Trophoblast cell (in vitro differentiated cells and primary cell): ENCODE measurements around the gene PIP5K1B.

Experiments used
- DNase-seq, 2 donors: peaks; one replicate each; pipeline ENCODE4 v3.0.0-alpha.2; 2016
- H2AFZ ChIP-seq: 2 replicates; pipeline ENCODE4 v1.6.1; 2013; ENCODE audit warnings: low read length, moderate library complexity, mild to moderate bottlenecking; ENCODE audit not compliant: insufficient read depth, poor library complexity
- H2AK5ac ChIP-seq: 2 replicates; pipeline ENCODE4 v1.6.1; 2013; ENCODE audit warnings: mild to moderate bottlenecking, low read length
- H2BK120ac ChIP-seq: 2 replicates; pipeline ENCODE4 v1.6.1; 2013; ENCODE audit warnings: low read length, mild to moderate bottlenecking, moderate library complexity; ENCODE audit not compliant: insufficient read depth, poor library complexity
- H2BK12ac ChIP-seq: 2 replicates; pipeline ENCODE4 v1.6.1; 2013; ENCODE audit warnings: mild to moderate bottlenecking, low read length, moderate library complexity
- H2BK5ac ChIP-seq: 2 replicates; pipeline ENCODE4 v1.6.1; 2013; ENCODE audit warnings: low read length, low read depth, moderate library complexity, mild to moderate bottlenecking; ENCODE audit not compliant: poor library complexity
- H3K14ac ChIP-seq: 2 replicates; pipeline ENCODE4 v1.6.1; 2013; ENCODE audit warnings: mild to moderate bottlenecking, low read length
- H3K18ac ChIP-seq: 2 replicates; pipeline ENCODE4 v1.6.1; 2013; ENCODE audit warnings: mild to moderate bottlenecking, low read length
- H3K23ac ChIP-seq: 2 replicates; pipeline ENCODE4 v1.6.1; 2013; ENCODE audit warnings: low read length
- H3K27ac ChIP-seq: 2 replicates; pipeline ENCODE4 v1.5.1; 2013; ENCODE audit warnings: low read depth, mild to moderate bottlenecking, inconsistent platforms, low read length, moderate library complexity
- H3K27me3 ChIP-seq: 2 replicates; pipeline ENCODE4 v1.6.1; 2013; ENCODE audit warnings: inconsistent platforms, mild to moderate bottlenecking, low read length, moderate library complexity; ENCODE audit not compliant: insufficient read depth
- H3K36me3 ChIP-seq, 2 experiments: 1 replicate in 1 of 2; 2 replicates in 1 of 2; pipeline ENCODE4 v1.6.1; 2013; ENCODE audit warnings: low read length in 2 of 2, mild to moderate bottlenecking in 2 of 2, moderate library complexity in 1 of 2; ENCODE audit not compliant: insufficient read depth in 2 of 2, control insufficient read depth in 1 of 2
- H3K4ac ChIP-seq: 2 replicates; pipeline ENCODE4 v1.6.1; 2013; ENCODE audit warnings: low read depth, mild to moderate bottlenecking, low read length, moderate library complexity
- H3K4me1 ChIP-seq, 2 experiments: 1 replicate in 1 of 2; 2 replicates in 1 of 2; pipeline ENCODE4 v1.6.1; 2013; ENCODE audit warnings: low read length in 2 of 2, mild to moderate bottlenecking in 2 of 2, moderate library complexity in 1 of 2; ENCODE audit not compliant: insufficient read depth in 2 of 2, control insufficient read depth in 1 of 2
- H3K4me2 ChIP-seq: 2 replicates; pipeline ENCODE4 v1.6.1; 2013; ENCODE audit warnings: inconsistent platforms, mild to moderate bottlenecking, low read length, moderate library complexity
- H3K4me3 ChIP-seq: 2 replicates; pipeline ENCODE4 v1.5.1; 2013; ENCODE audit warnings: mild to moderate bottlenecking, low read depth, low read length, inconsistent platforms
- H3K79me1 ChIP-seq: one replicate; pipeline ENCODE4 v1.6.1; 2013; ENCODE audit warnings: low read length
- H3K79me2 ChIP-seq: 2 replicates; pipeline ENCODE4 v1.6.1; 2013; ENCODE audit warnings: low read length, mild to moderate bottlenecking; ENCODE audit not compliant: control insufficient read depth, insufficient read depth, poor library complexity
- H3K9ac ChIP-seq: 2 replicates; pipeline ENCODE4 v1.6.1; 2013; ENCODE audit warnings: mild to moderate bottlenecking, low read length
- H3K9me3 ChIP-seq: 2 replicates; pipeline ENCODE4 v1.6.1; 2013; ENCODE audit warnings: low read depth, mild to moderate bottlenecking, control low read depth, inconsistent platforms, low read length; ENCODE audit not compliant: insufficient read depth
- H4K12ac ChIP-seq: 2 replicates; pipeline ENCODE4 v1.6.1; 2013; ENCODE audit warnings: low read depth, mild to moderate bottlenecking, low read length, moderate library complexity
- H4K8ac ChIP-seq: 2 replicates; pipeline ENCODE4 v1.6.1; 2013; ENCODE audit warnings: low read depth, mild to moderate bottlenecking, low read length, moderate library complexity
- H4K91ac ChIP-seq: one replicate; pipeline ENCODE4 v1.6.1; 2013; ENCODE audit warnings: low read depth, mild to moderate bottlenecking, low read length, moderate library complexity
- WGBS: extraction: QIAGEN DNeasy Blood & Tissue Kit; methylation state at CpG from one replicate; pipeline ENCODE4 v1.1.7; 2013; ENCODE audit warnings: missing lambda C conversion rate; ENCODE audit not compliant: insufficient read length, insufficient coverage; ENCODE audit errors: extremely low coverage; 5-methylcytosine and 5-hydroxymethylcytosine counted together

The PIP5K1B gene

DNA sequence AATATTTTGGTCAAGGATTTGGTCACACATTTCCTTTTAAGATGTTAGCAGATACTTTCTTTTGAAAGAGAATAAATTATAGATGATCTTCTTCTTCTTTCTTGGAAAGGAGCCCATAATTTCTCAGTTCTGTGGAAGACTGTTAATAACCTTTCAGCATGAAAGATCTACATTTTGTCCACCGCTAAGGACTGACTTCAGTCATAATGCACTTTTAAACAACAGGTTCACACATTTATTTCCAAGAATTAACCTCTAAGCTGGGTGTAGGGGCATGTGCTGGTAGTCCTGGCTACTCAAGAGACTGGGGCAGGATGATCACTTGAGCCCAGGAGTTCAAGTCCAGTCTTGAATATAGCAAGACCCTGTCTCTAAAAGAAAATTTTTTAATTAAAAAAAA is 215.9 kb downstream of the PIP5K1B start:
- H3K27me3 ChIP-seq, result no peaks in the 10 kb centered on the region
- no peak overlapping the region for H3K4me3 ChIP-seq
- H4K12ac ChIP-seq, result no peak overlapping the region
- H3K9ac ChIP-seq, result no peak overlapping the region
- no peak overlapping the region for H4K91ac ChIP-seq
- no peak overlapping the region for H2AFZ ChIP-seq
- H3K79me1 ChIP-seq, result no peaks in the 10 kb centered on the region
- no peak overlapping the region for H3K4me2 ChIP-seq
- no peak overlapping the region for H4K8ac ChIP-seq
- WGBS, result no CpG with 5 or more reads among the region's 1 CpG
- no peak overlapping the region for H2BK120ac ChIP-seq
- H3K4ac ChIP-seq, result no peak overlapping the region
- no peaks in the 10 kb centered on the region for H3K9me3 ChIP-seq
- H3K14ac ChIP-seq, result no peak overlapping the region
- no peaks in the 10 kb centered on the region for H3K4me1 ChIP-seq
- no peak for DNase-seq
- no peak overlapping the region for H2BK5ac ChIP-seq
- no peak overlapping the region for H3K27ac ChIP-seq
- H2AK5ac ChIP-seq, result no peak overlapping the region
- H3K79me2 ChIP-seq, result no peaks in the 10 kb centered on the region
- no peaks in the 10 kb centered on the region for H3K36me3 ChIP-seq
- H2BK12ac ChIP-seq, result no peak overlapping the region
- H3K18ac ChIP-seq, result no peak overlapping the region
- no peak overlapping the region for H3K23ac ChIP-seq

DNA sequence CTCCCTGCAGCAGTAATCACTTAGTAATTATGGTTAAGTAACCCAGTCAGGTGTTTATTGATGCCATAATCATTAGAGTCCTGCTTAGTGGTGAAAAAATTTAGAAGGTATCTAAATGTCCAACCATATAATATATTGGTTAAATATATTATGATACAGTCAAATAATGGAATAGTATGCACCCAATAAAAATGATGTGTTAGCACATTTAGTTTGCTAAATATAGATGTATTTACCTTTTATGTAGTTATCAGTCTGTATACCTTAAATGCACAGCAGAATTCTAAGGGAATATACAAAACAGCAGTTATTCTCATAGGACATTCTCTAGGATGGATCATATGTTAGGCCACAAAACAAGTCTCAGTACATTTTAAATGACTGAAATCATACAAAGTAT is 218.4 kb downstream of the PIP5K1B start:
- Histone ChIP-seq H3K14ac (no peak overlapping the region), H2AFZ (no peak overlapping the region), H3K18ac (no peak overlapping the region), H2BK120ac (no peak overlapping the region), H3K23ac (no peak overlapping the region), H4K91ac (no peak overlapping the region), H2BK5ac (no peak overlapping the region), H3K27ac (no peak overlapping the region), H4K12ac (no peak overlapping the region), H3K36me3 (no peaks in the 10 kb centered on the region), H3K27me3 (no peaks in the 10 kb centered on the region), H4K8ac (no peak overlapping the region), H3K79me2 (no peaks in the 10 kb centered on the region), H3K9me3 (no peaks in the 10 kb centered on the region), H2AK5ac (no peak overlapping the region), H2BK12ac (no peak overlapping the region), H3K4me2 (no peak overlapping the region), H3K4me1 (no peaks in the 10 kb centered on the region), H3K4ac (no peak overlapping the region), H3K9ac (no peak overlapping the region), H3K79me1 (no peaks in the 10 kb centered on the region), H3K4me3 (no peak overlapping the region)
- no peak for DNase-seq

DNA sequence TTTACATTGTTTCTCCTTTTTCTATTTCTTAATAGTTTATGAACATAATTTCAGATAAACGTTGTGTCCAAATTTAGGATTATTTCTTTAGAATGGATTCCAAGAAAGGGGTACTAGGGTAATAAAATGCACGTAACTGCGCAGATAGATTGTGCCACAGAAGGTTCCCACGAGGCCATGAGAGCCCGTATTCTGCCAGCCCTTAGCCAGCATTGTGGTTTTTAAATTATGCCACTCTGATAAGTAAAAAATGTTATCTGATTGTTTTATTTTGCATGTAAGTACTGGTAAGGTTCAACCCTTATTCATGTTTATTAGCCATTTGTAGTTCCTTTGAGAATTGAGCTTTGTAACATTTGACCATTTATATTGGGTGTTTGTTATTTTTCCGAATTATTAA is 220.1 kb downstream of the PIP5K1B start:
- H2BK120ac ChIP-seq, result no peak overlapping the region
- H3K9me3 ChIP-seq, result no peaks in the 10 kb centered on the region
- H3K14ac ChIP-seq, result no peak overlapping the region
- H3K4me3 ChIP-seq, result no peak overlapping the region
- no peak overlapping the region for H3K4me2 ChIP-seq
- no peaks in the 10 kb centered on the region for H3K4me1 ChIP-seq
- no peak overlapping the region for H3K9ac ChIP-seq
- whole genome bisulfite sequencing, result no CpG with 5 or more reads among the region's 6 CpGs
- peak; percentile 67 to 79 for DNase-seq
- H2BK5ac ChIP-seq, result no peak overlapping the region
- no peaks in the 10 kb centered on the region for H3K79me1 ChIP-seq
- no peak overlapping the region for H4K91ac ChIP-seq
- no peak overlapping the region for H3K4ac ChIP-seq
- H3K23ac ChIP-seq, result no peak overlapping the region
- H3K27ac ChIP-seq, result no peak overlapping the region
- H4K12ac ChIP-seq, result no peak overlapping the region
- no peaks in the 10 kb centered on the region for H3K36me3 ChIP-seq
- no peak overlapping the region for H2AK5ac ChIP-seq
- H3K18ac ChIP-seq, result no peak overlapping the region
- H2AFZ ChIP-seq, result no peak overlapping the region
- no peaks in the 10 kb centered on the region for H3K79me2 ChIP-seq
- no peak overlapping the region for H4K8ac ChIP-seq
- H3K27me3 ChIP-seq, result no peaks in the 10 kb centered on the region
- no peak overlapping the region for H2BK12ac ChIP-seq

DNA sequence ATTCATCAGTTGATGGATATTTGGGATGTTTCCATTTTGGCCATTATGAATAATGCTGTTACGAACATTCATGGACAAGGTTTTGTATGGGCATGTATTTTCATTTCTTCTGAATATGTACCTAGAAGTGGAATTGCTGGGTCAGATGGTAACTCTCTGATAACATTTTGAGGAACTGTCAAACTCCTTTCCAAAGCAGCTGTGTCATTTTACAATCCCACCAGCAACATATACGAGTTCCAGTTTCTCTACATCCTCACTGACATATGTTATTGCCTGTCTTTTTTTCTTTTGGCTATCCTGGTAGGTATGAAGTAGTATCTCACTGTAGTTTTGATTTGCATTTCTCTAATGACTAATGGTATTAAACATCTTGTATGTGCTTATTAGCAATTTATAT is 222.1 kb downstream of the PIP5K1B start:
- no peaks in the 10 kb centered on the region for H3K9me3 ChIP-seq
- H3K4ac ChIP-seq, result no peak overlapping the region
- H3K4me2 ChIP-seq, result no peak overlapping the region
- no peaks in the 10 kb centered on the region for H3K27me3 ChIP-seq
- H3K4me1 ChIP-seq, result no peaks in the 10 kb centered on the region
- H2BK120ac ChIP-seq, result no peak overlapping the region
- no peaks in the 10 kb centered on the region for H3K79me2 ChIP-seq
- H3K79me1 ChIP-seq, result no peaks in the 10 kb centered on the region
- H2BK5ac ChIP-seq, result no peak overlapping the region
- DNase-seq, result no peak
- H2AFZ ChIP-seq, result no peak overlapping the region
- H3K18ac ChIP-seq, result no peak overlapping the region
- no peaks in the 10 kb centered on the region for H3K36me3 ChIP-seq
- no peak overlapping the region for H3K27ac ChIP-seq
- H3K9ac ChIP-seq, result no peak overlapping the region
- no peak overlapping the region for H3K14ac ChIP-seq
- H4K91ac ChIP-seq, result no peak overlapping the region
- no peak overlapping the region for H4K8ac ChIP-seq
- H2AK5ac ChIP-seq, result no peak overlapping the region
- H3K23ac ChIP-seq, result no peak overlapping the region
- H3K4me3 ChIP-seq, result no peak overlapping the region
- H4K12ac ChIP-seq, result no peak overlapping the region
- no CpG with 5 or more reads among the region's 2 CpGs for WGBS
- no peak overlapping the region for H2BK12ac ChIP-seq

DNA sequence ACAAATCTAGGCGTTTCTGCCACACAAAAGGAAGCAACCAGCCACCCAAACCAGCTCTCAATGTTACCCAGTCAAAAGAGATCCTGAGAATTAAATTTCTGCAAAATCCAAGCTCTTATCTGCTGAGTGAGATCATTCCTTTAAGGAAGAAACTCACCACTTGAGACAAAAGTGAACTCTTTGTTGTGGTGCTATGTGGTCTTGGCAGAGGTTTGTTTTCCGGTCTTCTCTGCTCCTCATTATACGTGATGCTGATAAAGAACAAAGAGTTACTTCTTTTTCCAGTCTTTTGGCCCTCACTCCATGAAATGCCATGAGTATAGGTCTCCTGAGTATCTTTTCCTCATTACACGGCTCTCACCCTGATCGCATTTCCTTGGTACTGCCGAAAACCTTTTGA is 226.8 kb downstream of the PIP5K1B start:
- WGBS, result no CpG with 5 or more reads among the region's 6 CpGs

More for the DNA sequence above, 226.8 kb downstream of the PIP5K1B start:
- Histone ChIP-seq H4K91ac (no peak overlapping the region), H2BK5ac (no peak overlapping the region), H3K9ac (no peak overlapping the region), H2AFZ (no peak overlapping the region), H3K27ac (no peak overlapping the region), H3K18ac (no peak overlapping the region), H3K27me3 (no peaks in the 10 kb centered on the region), H2AK5ac (no peak overlapping the region), H3K4ac (no peak overlapping the region), H4K12ac (no peak overlapping the region), H2BK12ac (no peak overlapping the region), H3K14ac (no peak overlapping the region), H3K4me2 (no peak overlapping the region), H3K23ac (no peak overlapping the region), H3K79me2 (no peaks in the 10 kb centered on the region), H2BK120ac (no peak overlapping the region), H3K9me3 (no peaks in the 10 kb centered on the region), H3K4me1 (no peaks in the 10 kb centered on the region), H3K4me3 (no peak overlapping the region), H3K79me1 (no peaks in the 10 kb centered on the region), H3K36me3 (no peaks in the 10 kb centered on the region), H4K8ac (no peak overlapping the region)
- DNase-seq, result no peak
